GM12878 (cell line): ENCODE results near the gene CYP46A1. TPM values are rescaled to one million over a fixed set of nuclear protein-coding genes. Genes with fewer than 3 reads are reported as not detected.

Experiments
- ATAC-seq: fragments of 200-7000 bp; cut with Tn5 transposase; 3 replicates; pipeline ENCODE4 v1.9.1; 2020; ENCODE audit warnings: mild to moderate bottlenecking, moderate library complexity
- BruUV-seq: library from RNA; stranded (reverse); fragments of 400-500 nt; replicated peaks from 2 replicates; lab custom pipeline; 2021; lab: Mats Ljungman, UMichigan
- CTCF ChIA-PET: fragments of 300-600 bp; sonication (Branson Sonifier 250); formaldehyde crosslinking; extraction: SDS; loops from one replicate; lab custom pipeline; 2021; ENCODE audit warnings: inconsistent platforms; lab: Yijun Ruan, JAX
- POLR2A ChIA-PET: fragments of 350-600 bp; formaldehyde crosslinking; extraction: SDS; loops from one replicate; lab custom pipeline; 2021; ENCODE audit warnings: inconsistent platforms; lab: Charles Lee
- RAD21 ChIA-PET: fragments of 300-600 bp; sonication (Branson Sonifier 250); formaldehyde crosslinking; loops from one replicate; lab custom pipeline; 2023; ENCODE audit warnings: antibody characterized with exemption; ENCODE audit not compliant: unreplicated experiment; lab: Charles Lee
- SMC1A ChIA-PET: fragments of 300-600 bp; sonication (Branson Sonifier 250); formaldehyde crosslinking; loops from one replicate; lab custom pipeline; 2023; ENCODE audit not compliant: unreplicated experiment, uncharacterized antibody; lab: Charles Lee
- DNase-seq: peaks from one replicate; pipeline ENCODE4 v3.0.0-alpha.2; 2011; ENCODE audit warnings: low read depth, low spot score
- FAIRE-seq: peaks from 3 replicates; lab custom pipeline; 2011; peaks lifted over from hg19 to GRCh38; lab: Jason Lieb, UNC
- H2AFZ ChIP-seq: 2 replicates; pipeline ENCODE4 v1.6.0; 2011; ENCODE audit warnings: low read depth, low read length, control low read depth; ENCODE audit not compliant: control insufficient read depth
- H3K27ac ChIP-seq: 2 replicates; pipeline ENCODE4 v1.5.1; 2011; ENCODE audit warnings: control low read depth; ENCODE audit not compliant: control insufficient read depth, insufficient read depth
- H3K27me3 ChIP-seq, 2 experiments: replicated peaks in 1 of 2; 2 replicates each; pipeline versions ENCODE4 v1.6.0 to v1.6.1; 2011; ENCODE audit warnings: low read length in 1 of 2; ENCODE audit not compliant: control insufficient read depth in 2 of 2, insufficient read depth in 2 of 2
- H3K36me3 ChIP-seq, 2 experiments: 2 replicates each; pipeline ENCODE4 v1.5.1; 2011; ENCODE audit warnings: low read length in 1 of 2; ENCODE audit not compliant: control insufficient read depth in 2 of 2, insufficient read depth in 2 of 2
- H3K4me1 ChIP-seq: 2 replicates; pipeline ENCODE4 v1.6.1; 2011; ENCODE audit warnings: mild to moderate bottlenecking, low read length, moderate library complexity, mixed read lengths; ENCODE audit not compliant: control insufficient read depth, insufficient read depth
- H3K4me2 ChIP-seq: 2 replicates; pipeline ENCODE4 v1.6.0; 2011; ENCODE audit warnings: control low read depth; ENCODE audit not compliant: control insufficient read depth, insufficient read depth
- H3K4me3 ChIP-seq: fragments of 200-600 bp; sonication (generic); 2 replicates; pipeline ENCODE4 v1.5.1; 2016
- H3K79me2 ChIP-seq: 2 replicates; pipeline ENCODE4 v1.6.0; 2011; ENCODE audit warnings: low read length; ENCODE audit not compliant: control insufficient read depth, insufficient read depth
- H3K9ac ChIP-seq: 2 replicates; pipeline ENCODE4 v1.8.0; 2011; ENCODE audit warnings: low read length, control low read depth, mixed read lengths; ENCODE audit not compliant: control insufficient read depth, insufficient read depth
- H3K9me3 ChIP-seq: replicated peaks from 3 replicates; pipeline ENCODE4 v1.5.1; 2011; ENCODE audit warnings: mild to moderate bottlenecking, low read length; ENCODE audit not compliant: control insufficient read depth, insufficient read depth
- H4K20me1 ChIP-seq: 2 replicates; pipeline ENCODE4 v1.6.0; 2011; ENCODE audit not compliant: control insufficient read depth, insufficient read depth
- CREB1 ChIP-seq: IDR thresholded peaks from 2 replicates; pipeline ENCODE4 v1.6.1; 2012; ENCODE audit warnings: low read depth, mild to moderate bottlenecking, inconsistent platforms
- CREM ChIP-seq: IDR thresholded peaks from 2 replicates; pipeline ENCODE4 v1.6.1; 2014; ENCODE audit warnings: antibody characterized with exemption, low read depth
- PRDM15 ChIP-seq: fragments of 450-650 bp; formaldehyde crosslinking; IDR thresholded peaks from 2 replicates; pipeline ENCODE4 v1.4.0; 2020; ENCODE audit warnings: mild to moderate bottlenecking, moderate library complexity
- RAD21 ChIP-seq: IDR thresholded peaks from 2 replicates; pipeline ENCODE4 v1.6.1; 2011; ENCODE audit warnings: mild to moderate bottlenecking, low read depth, low read length, moderate library complexity; ENCODE audit not compliant: insufficient read depth
- RELA ChIP-seq: fragments of 450-650 bp; IDR thresholded peaks from 2 replicates; pipeline ENCODE4 v1.8.0; 2014; ENCODE audit warnings: borderline replicate concordance; ENCODE audit not compliant: partially characterized antibody
- RFX5 ChIP-seq: IDR thresholded peaks from 2 replicates; pipeline ENCODE4 v1.6.1; 2011; ENCODE audit warnings: low read depth, low read length, improper control_type of control experiment
- SMAD1 ChIP-seq: fragments of 450-650 bp; IDR thresholded peaks from 2 replicates; pipeline ENCODE4 v1.6.1; 2018; ENCODE audit warnings: mild to moderate bottlenecking, low read depth; ENCODE audit not compliant: partially characterized antibody
- ZBTB4 ChIP-seq: fragments of 450-650 bp; formaldehyde crosslinking; IDR thresholded peaks from 2 replicates; pipeline ENCODE4 v1.4.0; 2022; ENCODE audit warnings: mild to moderate bottlenecking, moderate library complexity
- ZNF207 ChIP-seq: fragments of 450-650 bp; IDR thresholded peaks from 2 replicates; pipeline ENCODE4 v1.6.1; 2014; ENCODE audit warnings: antibody characterized with exemption, mild to moderate bottlenecking, borderline replicate concordance
- whole genome bisulfite sequencing: methylation state at CpG from one replicate; pipeline ENCODE4 v1.1.6; 2016; ENCODE audit warnings: low lambda C conversion rate; ENCODE audit not compliant: insufficient replicate concordance, insufficient coverage; ENCODE audit errors: missing lambda C conversion rate; 5-methylcytosine and 5-hydroxymethylcytosine counted together
- in situ Hi-C: fragments of 300-500 bp; cut with MboI; formaldehyde crosslinking; loops from 9 replicates; pipeline ENCODE4 v1.14.3; 2018; ENCODE audit warnings: mixed read lengths
- intact Hi-C: fragments of 100-400 bp; cut with micrococcal nuclease; formaldehyde crosslinking; loops from one replicate; pipeline ENCODE4 v1.14.2; 2022; ENCODE audit not compliant: unreplicated experiment
- polyA plus RNA-seq, 11 experiments: library from polyadenylated mRNA; depleted of rRNA in 4 of 11; unstranded in 6 of 11; stranded (reverse) in 5 of 11; fragments of >200 nt; fragmentation: Nextera tagmentation in 4 of 11; fragmentation: Illumina TruSeq in 1 of 11; extraction: Ambion mirVana in 4 of 11; extraction: Trizol in 1 of 11; gene quantifications; 1 replicate in 1 of 11; 2 replicates in 10 of 11; pipeline versions ENCODE4 v1.2.1 to v1.2.3, GENCODE V29; 2011 to 2016; ENCODE audit warnings: inconsistent platforms in 2 of 11, missing spikeins in 2 of 11, low read depth in 1 of 11
- total RNA-seq, 4 experiments: library from RNA; depleted of rRNA in 3 of 4; stranded (reverse); fragments of >200 nt in 3 of 4; fragmentation: Illumina TruSeq in 1 of 4; extraction: Trizol in 1 of 4; gene quantifications; 2 replicates each; pipeline versions ENCODE4 v1.2.1 to v1.2.3, GENCODE V29; 2013 to 2021

CYP46A1 gene
- total and polyA plus RNA-seq, 10 of the 15 experiments (the other 5 are each of a cell fraction or from before 2014, with no cell fraction given), result 0.04 to 0.11 TPM; not detected in 8

- H3K36me3 ChIP-seq, result no peaks in the 10 kb centered on the region
- ChIA-PET CTCF (no interaction called here), RAD21 (no interaction called here), SMC1A (no interaction called here), POLR2A (no interaction called here)
- no peak for FAIRE-seq
- peak; percentile 90 for TF ChIP-seq RFX5
- no peak for TF ChIP-seq SMAD1
- TF ChIP-seq CREB1, result 0 out of 2 replicates have a peak, but pooled peaks have one; percentile 33
- TF ChIP-seq CREM, result no peak
- no peak overlapping the region for H3K4me2 ChIP-seq
- no peak overlapping the region for H3K9ac ChIP-seq
- DNase-seq, result no peak
- WGBS, result 0% methylated on average over 3 of the region's 3 CpGs
- intact Hi-C loops, result no loop called here
- H4K20me1 ChIP-seq, result no peaks in the 10 kb centered on the region
- H2AFZ ChIP-seq, result no peak overlapping the region
- no peak overlapping the region for H3K27ac ChIP-seq
- BruUV-seq, result no TSS peak
- in situ Hi-C loops, result no loop called here
- no peaks in the 10 kb centered on the region for H3K79me2 ChIP-seq
- ATAC-seq, result peak; percentile 62
- no peaks in the 10 kb centered on the region for H3K9me3 ChIP-seq
- H3K4me1 ChIP-seq, result no peaks in the 10 kb centered on the region
- H3K27me3 ChIP-seq, result peaks cover 0 to 2% of the 10 kb centered on the region in 2 experiments; a peak in 2 of 4 replicates
- no peak overlapping the region for H3K4me3 ChIP-seq
Observed at GRCh38 chr14:99742074-99742473, 58.0 kb downstream of the CYP46A1 start.

DNA sequence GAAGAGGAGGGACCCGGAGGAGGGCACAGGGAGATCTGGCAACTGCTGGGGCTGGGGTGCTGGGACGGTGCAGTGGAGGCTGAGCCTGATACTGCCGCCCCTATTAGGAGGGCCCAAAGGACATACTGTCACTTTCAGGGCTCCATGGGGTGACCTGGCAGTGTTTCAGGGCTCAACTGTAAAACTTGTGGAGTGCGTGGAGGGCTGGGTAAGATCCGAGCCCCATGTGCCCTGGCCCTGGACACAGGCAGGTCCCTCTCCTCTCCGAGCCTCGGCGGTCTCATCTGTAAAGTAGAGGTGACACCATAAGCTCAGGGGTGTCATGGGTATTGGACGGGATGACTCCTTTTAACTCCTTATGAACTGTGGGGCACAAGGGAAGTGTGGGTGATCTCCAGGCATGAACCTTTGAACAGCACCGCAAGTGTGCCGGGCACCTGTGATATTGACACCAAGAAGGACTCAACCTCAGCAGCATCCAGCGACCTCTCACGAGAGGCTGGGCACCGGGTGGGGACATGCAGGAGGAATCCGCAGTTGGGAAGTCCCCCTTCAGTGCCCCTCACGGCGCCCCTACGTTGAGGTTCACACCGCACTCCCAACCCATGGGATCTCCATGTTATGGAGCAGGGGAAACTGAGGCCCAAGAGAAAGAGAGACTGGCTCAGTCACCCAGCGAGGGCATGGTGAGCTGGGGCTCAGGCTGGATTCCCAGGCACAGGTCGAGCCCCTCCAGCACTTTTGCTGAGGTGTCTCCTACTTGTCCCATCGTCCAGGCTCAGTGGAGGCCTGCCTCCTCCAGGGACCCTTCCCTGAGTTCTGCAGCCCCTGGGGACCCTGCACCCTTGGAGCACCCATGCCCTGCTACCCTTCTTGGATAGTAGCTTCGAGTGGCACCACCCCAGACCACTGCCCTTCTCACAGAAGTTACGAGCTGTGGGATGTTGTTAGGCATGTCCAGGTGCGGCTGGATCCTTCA is 58.7 kb downstream of the CYP46A1 start:
- 51% methylated on average over 25 of the region's 25 CpGs for WGBS
- H3K9ac ChIP-seq, result no peak overlapping the region
- no peaks in the 10 kb centered on the region for H3K9me3 ChIP-seq
- H3K4me1 ChIP-seq, result no peaks in the 10 kb centered on the region
- H3K79me2 ChIP-seq, result no peaks in the 10 kb centered on the region
- no peaks in the 10 kb centered on the region for H3K36me3 ChIP-seq
- no peaks in the 10 kb centered on the region for H4K20me1 ChIP-seq
- no peak for DNase-seq
- POLR2A ChIA-PET, result no interaction called here
- no peak overlapping the region for H3K27ac ChIP-seq
- RAD21 ChIA-PET, result no interaction called here
- no peak overlapping the region for H2AFZ ChIP-seq
- BruUV-seq, result no TSS peak
- H3K4me3 ChIP-seq, result no peak overlapping the region
- CTCF ChIA-PET, result no interaction called here
- SMC1A ChIA-PET, result no interaction called here
- peaks cover 0 to 2% of the 10 kb centered on the region in 2 experiments; a peak in 2 of 4 replicates for H3K27me3 ChIP-seq
- no peak overlapping the region for H3K4me2 ChIP-seq
- in situ Hi-C loops, result no loop called here
- no peak for ATAC-seq
- no peak for FAIRE-seq
- intact Hi-C loops, result no loop called here
- TF ChIP-seq RELA (no peak), ZBTB4 (CRISPR knock-in tag) (no peak), PRDM15 (no peak), ZNF207 (no peak), RAD21 (no peak)
